ENCODE data around the gene MT1F.

DNA sequence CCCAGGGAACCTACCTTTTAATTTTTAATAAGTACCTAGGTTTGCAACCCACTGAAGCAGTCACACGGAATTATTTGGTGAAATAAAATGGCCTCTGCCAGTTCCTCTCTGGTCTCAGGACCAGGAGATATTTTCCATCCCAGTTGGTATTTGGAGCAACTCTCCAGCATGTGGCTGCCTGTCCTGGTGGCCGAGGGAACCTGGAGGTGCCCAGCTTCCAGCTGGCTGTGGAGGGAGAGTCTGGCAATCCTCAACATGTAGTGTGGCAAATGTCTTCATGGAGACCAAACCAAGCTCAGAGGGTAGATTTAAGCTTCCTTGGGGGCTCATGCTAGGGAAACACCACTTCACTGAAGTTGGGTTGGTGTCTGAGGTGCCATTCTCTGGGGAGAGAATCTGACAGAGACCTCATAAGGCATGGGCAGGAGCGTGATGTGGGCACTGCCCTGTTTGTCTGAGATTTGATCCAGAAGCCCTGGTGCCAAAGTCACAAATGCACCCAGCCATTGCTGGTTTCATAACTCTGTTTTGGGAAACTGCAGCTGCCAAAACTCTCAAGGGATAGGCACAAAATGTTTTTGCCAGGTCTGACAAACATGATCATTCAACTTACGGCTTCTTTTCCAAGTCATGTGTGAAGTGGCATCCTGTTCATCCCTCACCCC is 27.3 kb downstream of the MT1F start:
- no peak for TF ChIP-seq ZNF274 (IDR thresholded peaks at IDR 0.05; ENCODE audit: low read depth, low read length)
- no peak for TF ChIP-seq YY1 (IDR thresholded peaks at IDR 0.05; ENCODE audit: insufficient read depth, insufficient read length)
- TF ChIP-seq SUZ12 (IDR thresholded peaks at IDR 0.05; ENCODE audit: extremely low read depth, insufficient read depth, insufficient read length) = no peak

Data from NT2/D1 (cell line).